Measurements from ENCODE around the gene KCNG2. TPM values are rescaled to one million over a fixed set of nuclear protein-coding genes. Genes with fewer than 3 reads are reported as not detected.

Gene KCNG2
- total RNA-seq, 6 experiments from 2014 or later, result not detected

DNA sequence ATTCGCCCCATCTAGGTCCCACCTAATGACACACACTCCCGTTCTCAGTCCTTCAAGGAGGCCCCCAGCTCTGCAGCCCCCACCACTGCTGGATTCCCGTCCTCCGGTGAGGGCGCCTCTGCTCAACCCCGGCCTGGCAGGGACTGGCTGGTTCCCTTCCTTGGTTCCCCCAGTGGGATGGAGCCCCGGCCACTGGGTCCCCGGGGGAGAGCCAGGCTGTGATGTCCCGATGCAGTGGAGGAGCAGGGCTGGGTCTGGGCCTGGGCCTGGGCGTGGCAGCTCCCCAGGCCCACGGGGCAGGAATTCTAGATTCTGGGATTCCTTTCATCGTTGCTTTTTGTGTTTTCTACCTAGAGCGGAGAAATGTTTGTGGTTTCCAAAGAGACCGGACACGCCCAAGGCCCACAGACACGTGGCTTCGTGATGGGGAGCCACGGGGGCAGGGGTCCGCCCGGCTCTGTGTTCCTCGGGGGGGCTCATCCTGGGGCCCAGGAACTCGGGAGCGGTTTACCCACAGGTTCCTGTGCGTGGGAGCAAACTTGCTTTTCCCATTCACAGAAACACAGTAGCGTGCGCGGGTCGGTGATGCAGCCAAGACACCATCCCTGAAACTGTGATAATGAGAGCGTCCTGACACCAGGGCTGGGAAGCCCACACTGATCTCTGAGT, 86.7 kb downstream of the KCNG2 start:
- ATAC-seq (no peak), DNase-seq (peak in 1 of 3 donors; percentile 22)
- 87% methylated on average over 5 of the region's 29 CpGs for WGBS (ENCODE audit: insufficient coverage, low coverage, low lambda C conversion rate, missing lambda C conversion rate)
- Histone ChIP-seq H3K27me3 (no peaks in the 10 kb centered on the region), H3K4me3 (no peak overlapping the region), H3K27ac (no peak overlapping the region), H3K9me3 (peaks cover 0 to 10% (median 0%) of the 10 kb centered on the region in 4 donors), H3K4me1 (no peaks in the 10 kb centered on the region), H3K36me3 (no peaks in the 10 kb centered on the region)
- intact Hi-C loops (cut with DNase I), result no loop called here
- no peak for TF ChIP-seq POLR2A (IDR thresholded peaks at IDR 0.05)
- TF ChIP-seq, protein P1, sequence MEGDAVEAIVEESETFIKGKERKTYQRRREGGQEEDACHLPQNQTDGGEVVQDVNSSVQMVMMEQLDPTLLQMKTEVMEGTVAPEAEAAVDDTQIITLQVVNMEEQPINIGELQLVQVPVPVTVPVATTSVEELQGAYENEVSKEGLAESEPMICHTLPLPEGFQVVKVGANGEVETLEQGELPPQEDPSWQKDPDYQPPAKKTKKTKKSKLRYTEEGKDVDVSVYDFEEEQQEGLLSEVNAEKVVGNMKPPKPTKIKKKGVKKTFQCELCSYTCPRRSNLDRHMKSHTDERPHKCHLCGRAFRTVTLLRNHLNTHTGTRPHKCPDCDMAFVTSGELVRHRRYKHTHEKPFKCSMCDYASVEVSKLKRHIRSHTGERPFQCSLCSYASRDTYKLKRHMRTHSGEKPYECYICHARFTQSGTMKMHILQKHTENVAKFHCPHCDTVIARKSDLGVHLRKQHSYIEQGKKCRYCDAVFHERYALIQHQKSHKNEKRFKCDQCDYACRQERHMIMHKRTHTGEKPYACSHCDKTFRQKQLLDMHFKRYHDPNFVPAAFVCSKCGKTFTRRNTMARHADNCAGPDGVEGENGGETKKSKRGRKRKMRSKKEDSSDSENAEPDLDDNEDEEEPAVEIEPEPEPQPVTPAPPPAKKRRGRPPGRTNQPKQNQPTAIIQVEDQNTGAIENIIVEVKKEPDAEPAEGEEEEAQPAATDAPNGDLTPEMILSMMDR (IDR thresholded peaks at IDR 0.05), result no peak

DNA sequence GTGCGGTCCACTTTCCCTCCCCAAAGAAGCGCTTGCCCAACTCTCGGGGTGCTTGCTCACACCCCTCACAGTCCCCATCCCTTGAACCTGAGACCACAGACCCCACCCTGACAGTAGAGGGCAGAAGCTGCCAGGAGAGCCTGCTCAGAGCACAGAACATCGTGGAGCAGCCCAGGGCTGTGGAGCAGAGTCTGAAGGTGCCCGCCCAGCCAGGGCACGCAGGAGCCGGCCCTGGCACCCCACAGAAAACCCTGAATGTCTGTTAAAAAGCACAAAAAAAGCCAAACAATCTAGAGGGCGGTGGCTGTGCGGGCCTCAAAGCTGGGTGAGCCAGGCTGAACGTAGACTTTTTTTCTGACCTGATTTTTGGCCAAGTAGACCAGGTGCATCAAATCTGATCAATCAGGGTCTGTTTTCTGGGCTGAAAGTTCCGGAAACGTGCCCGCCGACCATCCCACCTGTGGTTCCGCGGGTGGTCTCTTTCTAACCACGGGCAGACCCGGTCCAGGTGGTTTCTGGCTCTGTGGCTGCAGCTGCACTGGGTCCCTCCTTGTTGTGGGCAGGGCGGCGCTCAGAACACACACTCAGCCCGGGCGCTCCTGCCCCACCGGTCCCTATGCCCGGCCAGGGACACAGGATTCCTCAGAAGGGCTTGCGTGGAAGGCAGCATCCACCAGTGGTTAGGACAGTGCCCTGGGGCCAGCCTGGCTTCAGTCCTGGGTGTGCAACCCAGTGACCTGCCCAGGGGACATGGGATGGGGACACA, 87.4 kb downstream of the KCNG2 start:
- TF ChIP-seq POLR2A (IDR thresholded peaks at IDR 0.05), result no peak
- TF ChIP-seq, protein P1 (IDR thresholded peaks at IDR 0.05), result no peak
- Histone ChIP-seq H3K36me3 (no peaks in the 10 kb centered on the region), H3K27me3 (no peaks in the 10 kb centered on the region), H3K4me3 (no peak overlapping the region), H3K27ac (no peak overlapping the region), H3K9me3 (peaks cover 0 to 16% (median 3%) of the 10 kb centered on the region in 4 donors), H3K4me1 (no peaks in the 10 kb centered on the region)
- ATAC-seq (peak in 1 of 4 donors; percentile 26), DNase-seq (no peak)
- intact Hi-C loops (cut with DNase I), result no loop called here
- 91% methylated on average over 8 of the region's 25 CpGs for WGBS (ENCODE audit: insufficient coverage, low coverage, low lambda C conversion rate, missing lambda C conversion rate)

DNA sequence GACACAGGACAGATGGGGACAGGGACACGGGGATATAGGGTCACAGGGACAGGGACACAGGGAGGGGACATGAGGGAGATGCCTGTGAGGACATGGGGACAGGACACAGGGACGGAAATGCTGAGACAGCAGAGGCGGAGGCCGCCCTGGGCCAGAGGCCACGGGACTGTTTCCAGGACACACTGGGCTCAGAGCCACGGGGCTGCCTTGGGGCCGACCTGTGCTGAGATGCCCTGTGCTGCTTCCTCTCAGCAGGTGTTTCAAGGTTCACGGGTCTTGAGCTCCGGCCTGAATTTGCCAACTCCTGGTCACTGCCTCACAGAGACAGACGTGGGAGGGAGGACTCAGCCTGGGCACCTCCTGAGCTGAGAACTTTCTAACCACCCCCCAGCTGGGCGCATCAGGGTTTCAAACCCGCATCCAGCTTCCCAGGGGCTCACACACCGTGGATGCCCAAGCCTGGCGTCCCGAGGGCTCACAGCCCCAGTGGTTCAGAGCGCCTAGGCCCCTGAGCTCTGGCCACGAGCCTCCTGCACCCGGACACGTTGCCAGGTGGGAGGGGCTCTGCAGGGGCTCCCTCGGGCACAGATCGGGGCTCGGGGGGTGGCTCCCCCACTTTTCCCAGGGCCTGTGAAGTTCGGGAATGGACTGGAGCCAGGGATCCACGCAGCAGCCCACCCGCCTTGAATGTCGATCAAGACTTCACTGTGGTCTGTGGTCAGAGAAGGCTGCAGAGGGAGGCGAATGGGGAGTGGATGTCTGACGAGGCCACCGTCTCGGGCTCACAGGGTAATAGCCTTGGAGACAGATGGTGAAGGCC, 89.7 kb downstream of the KCNG2 start:
- WGBS (ENCODE audit: insufficient coverage, low coverage, low lambda C conversion rate, missing lambda C conversion rate), result 67% methylated on average over 10 of the region's 30 CpGs
- no peaks in the 10 kb centered on the region for H3K36me3 ChIP-seq
- H3K27ac ChIP-seq, result no peak overlapping the region
- H3K27me3 ChIP-seq, result no peaks in the 10 kb centered on the region
- peak; percentile 47 to 71 (median 64) for ATAC-seq
- no peak for TF ChIP-seq POLR2A (IDR thresholded peaks at IDR 0.05)
- TF ChIP-seq, protein P1 (IDR thresholded peaks at IDR 0.05), result no peak
- H3K9me3 ChIP-seq, result peaks cover 0 to 38% (median 12%) of the 10 kb centered on the region in 4 donors
- no peaks in the 10 kb centered on the region for H3K4me1 ChIP-seq
- no peak overlapping the region for H3K4me3 ChIP-seq
- peak in 1 of 3 donors; percentile 51 for DNase-seq
- intact Hi-C loops (cut with DNase I), result no loop called here

DNA sequence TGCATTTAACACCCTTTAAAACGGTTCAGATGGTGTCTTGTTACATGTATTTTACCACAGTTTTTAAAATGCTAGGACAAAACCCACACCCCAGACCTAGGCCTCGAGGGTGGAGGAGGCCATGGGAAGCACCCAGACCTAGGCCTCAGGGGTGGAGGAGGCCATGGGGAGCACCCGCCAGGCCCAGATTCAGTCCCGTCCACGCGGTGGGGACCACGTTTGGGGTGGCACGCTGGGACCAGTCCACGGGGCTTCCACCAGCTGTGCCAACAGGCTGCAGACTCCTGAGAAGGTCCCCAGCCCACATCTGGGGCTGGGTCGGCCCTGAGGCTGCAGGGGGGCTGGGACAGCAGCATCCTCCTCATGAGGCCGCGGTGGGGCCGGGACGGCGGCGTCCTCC, 90.3 kb downstream of the KCNG2 start:
- Histone ChIP-seq H3K36me3 (no peaks in the 10 kb centered on the region), H3K9me3 (peaks cover 0 to 39% (median 12%) of the 10 kb centered on the region in 4 donors), H3K27me3 (no peaks in the 10 kb centered on the region), H3K27ac (no peak overlapping the region), H3K4me1 (no peaks in the 10 kb centered on the region), H3K4me3 (no peak overlapping the region)
- WGBS (ENCODE audit: insufficient coverage, low coverage, low lambda C conversion rate, missing lambda C conversion rate), result no CpG with 5 or more reads among the region's 16 CpGs
- intact Hi-C loops (cut with DNase I), result no loop called here
- TF ChIP-seq, protein P1 (IDR thresholded peaks at IDR 0.05), result no peak
- TF ChIP-seq POLR2A (IDR thresholded peaks at IDR 0.05), result no peak
- peak in 1 of 4 donors; percentile 10 for ATAC-seq
- DNase-seq, result no peak
